KG1 (cell line): ENCODE results near the gene IFITM10.

Experiments used
- DNase-seq: peaks from one replicate; lab custom pipeline; 2025; lab: John Stamatoyannopoulos, UW

The IFITM10 gene

GRCh38 chr11:1737080-1737757 lies 13.2 kb downstream of the IFITM10 start:
- DNase-seq = no peak

- no peak for DNase-seq
These were observed 13.9 kb downstream of the IFITM10 start for GRCh38 chr11:1736447-1736992.

GRCh38 chr11:1735271-1735670 lies 15.1 kb downstream of the IFITM10 start:
- no peak for DNase-seq

- no peak for DNase-seq
These were observed 15.7 kb downstream of the IFITM10 start for GRCh38 chr11:1734641-1735081.

- DNase-seq = no peak
These were observed 16.4 kb downstream of the IFITM10 start for GRCh38 chr11:1733716-1734640.

- no peak for DNase-seq
These were observed 17.2 kb downstream of the IFITM10 start for GRCh38 chr11:1733009-1733715.

- no peak for DNase-seq
These were observed 17.9 kb downstream of the IFITM10 start for GRCh38 chr11:1732418-1733008.

- DNase-seq = no peak
These were observed 18.8 kb downstream of the IFITM10 start for GRCh38 chr11:1731451-1732059.

- DNase-seq = no peak
These were observed 20.3 kb downstream of the IFITM10 start for GRCh38 chr11:1730059-1730629.

- no peak for DNase-seq
These were observed 20.7 kb downstream of the IFITM10 start for GRCh38 chr11:1729692-1730011.

- DNase-seq = no peak
These were observed 21.3 kb downstream of the IFITM10 start for GRCh38 chr11:1728931-1729691.

GRCh38 chr11:1728301-1728700 lies 22.1 kb downstream of the IFITM10 start:
- no peak for DNase-seq

GRCh38 chr11:1727861-1728260 lies 22.5 kb downstream of the IFITM10 start:
- DNase-seq = no peak

- no peak for DNase-seq
These were observed 23.2 kb downstream of the IFITM10 start for GRCh38 chr11:1727096-1727690.

GRCh38 chr11:1719781-1720180 lies 30.6 kb downstream of the IFITM10 start:
- DNase-seq = no peak

GRCh38 chr11:1718326-1718725 lies 32.1 kb downstream of the IFITM10 start:
- DNase-seq = no peak

- no peak for DNase-seq
These were observed 32.6 kb downstream of the IFITM10 start for GRCh38 chr11:1717745-1718144.

GRCh38 chr11:1714908-1715885 lies 35.2 kb downstream of the IFITM10 start:
- no peak for DNase-seq

GRCh38 chr11:1708716-1709115 lies 41.7 kb downstream of the IFITM10 start:
- DNase-seq = no peak
